ENCODE data around the gene NTN1.

The NTN1 gene

DNA sequence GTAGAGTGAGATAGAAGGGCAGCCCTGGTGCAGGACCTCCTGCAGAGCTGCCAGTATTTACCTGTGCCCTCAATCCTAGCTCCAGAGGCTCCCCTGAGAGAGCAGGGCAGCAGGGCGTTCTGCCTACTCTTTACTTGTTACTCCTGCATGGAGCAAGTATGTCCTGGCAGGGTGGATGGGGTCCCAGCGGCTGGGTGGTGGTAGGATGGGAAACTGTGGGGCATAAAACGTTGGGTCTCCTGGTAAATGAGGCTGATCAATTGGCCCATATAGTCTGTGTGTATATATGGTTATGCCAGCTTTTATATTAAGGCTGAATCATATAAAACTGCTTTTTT is 192.0 kb downstream of the NTN1 start:
- Histone ChIP-seq H3K9me3 (ENCODE audit: control insufficient read depth, low read length) (no peaks in the 10 kb centered on the region), H3K36me3 (ENCODE audit: control insufficient read depth, insufficient read depth, low read length) (no peaks in the 10 kb centered on the region), H3K4me3 (ENCODE audit: low read length) (no peak overlapping the region), H3K4me1 (ENCODE audit: control insufficient read depth, insufficient read depth, low read length) (no peaks in the 10 kb centered on the region), H3K9ac (ENCODE audit: low read length) (no peak overlapping the region), H3K27me3 (ENCODE audit: control insufficient read depth, insufficient read depth, low read length) (no peaks in the 10 kb centered on the region)

DNA sequence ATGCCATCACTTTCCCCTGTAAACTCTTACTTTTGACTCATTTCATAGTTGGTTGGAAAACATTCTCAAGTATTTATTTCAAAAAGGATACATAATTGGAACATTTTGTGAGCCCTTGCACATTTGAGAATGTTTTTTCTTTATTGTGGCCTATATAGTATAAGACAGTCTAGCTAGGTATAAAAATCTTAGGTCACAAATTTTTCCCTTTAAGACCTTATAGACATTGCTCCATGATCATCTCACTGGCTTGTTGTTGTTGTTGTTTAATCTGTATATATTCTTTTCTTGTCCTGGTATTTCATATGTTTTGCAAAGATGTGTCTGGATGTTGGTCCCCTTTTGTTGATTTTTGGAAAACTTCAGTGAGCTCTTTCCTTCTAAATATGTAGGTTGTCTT is 194.2 kb downstream of the NTN1 start:
- Histone ChIP-seq H3K4me3 (ENCODE audit: low read length) (no peak overlapping the region), H3K9me3 (ENCODE audit: control insufficient read depth, low read length) (no peaks in the 10 kb centered on the region), H3K9ac (ENCODE audit: low read length) (no peak overlapping the region), H3K36me3 (ENCODE audit: control insufficient read depth, insufficient read depth, low read length) (no peaks in the 10 kb centered on the region), H3K27me3 (ENCODE audit: control insufficient read depth, insufficient read depth, low read length) (no peaks in the 10 kb centered on the region), H3K4me1 (ENCODE audit: control insufficient read depth, insufficient read depth, low read length) (no peaks in the 10 kb centered on the region)

DNA sequence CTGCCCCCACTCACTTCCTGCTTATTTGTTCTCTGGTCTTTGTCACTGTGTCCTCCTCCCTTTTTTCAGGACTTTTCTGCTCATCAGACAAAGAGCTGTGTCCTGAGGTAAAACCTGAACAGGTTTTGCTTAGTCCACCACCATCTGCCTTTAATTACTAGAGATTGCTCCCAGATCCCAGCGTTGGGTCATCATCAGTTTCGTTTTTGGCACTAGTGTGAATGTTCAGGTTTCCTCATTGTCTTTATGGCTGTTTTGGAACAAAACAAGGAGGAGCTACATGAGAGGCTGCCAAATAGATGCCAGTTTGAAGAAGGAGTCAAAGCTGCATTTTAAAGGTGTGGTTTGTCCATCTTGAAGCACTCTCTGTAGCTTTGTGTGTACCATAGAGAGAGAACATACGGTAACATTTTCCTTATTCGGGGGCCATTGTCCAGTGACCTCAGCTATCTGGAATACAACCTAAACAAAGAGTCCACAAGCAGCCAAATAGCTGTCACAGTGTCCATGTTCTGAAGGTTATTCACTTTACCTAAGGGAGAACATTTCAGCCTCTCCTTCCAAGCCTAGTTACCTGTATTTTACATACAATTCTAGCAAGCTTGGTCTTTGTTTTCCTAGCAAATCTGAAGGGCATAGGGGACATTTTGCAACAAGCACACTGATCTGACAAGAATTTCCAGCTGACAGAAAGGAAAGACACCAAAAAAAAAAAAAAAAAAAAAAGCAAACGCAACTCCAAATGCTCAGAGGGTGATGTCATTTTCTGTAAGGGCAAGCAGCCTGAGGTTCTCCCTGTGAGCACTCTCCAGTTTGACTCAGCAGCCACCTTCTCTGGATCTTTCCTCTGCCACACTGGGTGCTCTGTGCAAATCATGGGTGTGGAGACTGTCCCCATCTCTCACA is 196.1 kb downstream of the NTN1 start:
- H3K36me3 ChIP-seq (ENCODE audit: control insufficient read depth, insufficient read depth, low read length), result no peaks in the 10 kb centered on the region
- no peak overlapping the region for H3K4me3 ChIP-seq (ENCODE audit: low read length)
- H3K9ac ChIP-seq (ENCODE audit: low read length), result no peak overlapping the region
- no peaks in the 10 kb centered on the region for H3K27me3 ChIP-seq (ENCODE audit: control insufficient read depth, insufficient read depth, low read length)
- no peaks in the 10 kb centered on the region for H3K4me1 ChIP-seq (ENCODE audit: control insufficient read depth, insufficient read depth, low read length)
- H3K9me3 ChIP-seq (ENCODE audit: control insufficient read depth, low read length), result no peaks in the 10 kb centered on the region

DNA sequence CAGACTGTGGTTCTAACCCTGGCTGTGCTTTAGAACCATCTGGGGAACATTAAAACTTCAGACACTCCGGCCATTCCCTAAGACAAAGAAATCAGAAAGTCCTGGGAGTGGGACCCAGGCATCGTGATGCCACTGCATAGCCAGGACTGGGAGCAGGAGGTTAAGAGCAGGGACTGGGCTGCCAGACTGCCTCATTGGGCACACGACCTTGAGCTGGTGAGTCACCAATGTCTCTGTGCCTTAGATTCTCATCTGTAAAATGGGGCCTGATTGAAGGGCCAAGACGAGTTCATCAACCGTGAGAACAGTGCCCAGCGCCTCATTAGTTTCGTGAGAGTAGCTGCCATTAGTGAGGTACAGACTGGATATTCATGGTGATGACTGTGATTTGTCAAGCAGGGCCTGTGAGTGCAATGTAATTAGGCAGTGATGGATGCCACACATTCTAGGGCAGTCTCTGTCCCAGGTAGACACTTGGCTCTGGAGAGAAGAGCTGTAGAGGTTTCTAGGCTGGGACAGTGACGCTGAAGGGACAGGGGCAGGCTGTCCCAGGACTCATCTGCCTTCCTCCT is 196.8 kb downstream of the NTN1 start:
- Histone ChIP-seq H3K27me3 (ENCODE audit: control insufficient read depth, insufficient read depth, low read length) (no peaks in the 10 kb centered on the region), H3K4me1 (ENCODE audit: control insufficient read depth, insufficient read depth, low read length) (no peaks in the 10 kb centered on the region), H3K9ac (ENCODE audit: low read length) (no peak overlapping the region)

DNA sequence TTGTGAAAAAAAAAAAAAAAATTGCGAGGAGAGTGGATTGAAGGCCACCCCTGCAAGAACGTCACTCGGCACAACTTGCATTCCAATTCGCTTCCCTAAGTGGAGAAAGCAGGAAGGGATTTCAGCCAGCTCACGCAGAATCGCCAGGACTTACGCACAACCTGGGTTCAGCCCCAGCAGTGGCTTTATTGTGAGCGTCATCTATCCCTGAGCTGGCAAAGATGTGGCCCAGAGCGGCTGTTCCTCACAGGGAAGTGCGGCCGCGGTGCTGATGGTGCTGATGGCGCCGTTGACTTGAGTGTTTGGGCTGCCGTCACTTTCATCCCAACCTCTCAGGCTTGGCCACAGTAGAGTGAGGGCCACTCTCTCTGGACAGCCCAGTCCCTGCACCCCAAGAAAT is 197.6 kb downstream of the NTN1 start:
- no peak overlapping the region for H3K4me3 ChIP-seq (ENCODE audit: low read length)
- H3K9ac ChIP-seq (ENCODE audit: low read length), result no peak overlapping the region
- H3K36me3 ChIP-seq (ENCODE audit: control insufficient read depth, insufficient read depth, low read length), result no peaks in the 10 kb centered on the region
- no peaks in the 10 kb centered on the region for H3K27me3 ChIP-seq (ENCODE audit: control insufficient read depth, insufficient read depth, low read length)
- H3K4me1 ChIP-seq (ENCODE audit: control insufficient read depth, insufficient read depth, low read length), result no peaks in the 10 kb centered on the region
- no peaks in the 10 kb centered on the region for H3K9me3 ChIP-seq (ENCODE audit: control insufficient read depth, low read length)

More for the DNA sequence above, 196.8 kb downstream of the NTN1 start:
- H3K4me3 ChIP-seq (ENCODE audit: low read length), result no peak overlapping the region
- H3K36me3 ChIP-seq (ENCODE audit: control insufficient read depth, insufficient read depth, low read length), result no peaks in the 10 kb centered on the region
- no peaks in the 10 kb centered on the region for H3K9me3 ChIP-seq (ENCODE audit: control insufficient read depth, low read length)

DNA sequence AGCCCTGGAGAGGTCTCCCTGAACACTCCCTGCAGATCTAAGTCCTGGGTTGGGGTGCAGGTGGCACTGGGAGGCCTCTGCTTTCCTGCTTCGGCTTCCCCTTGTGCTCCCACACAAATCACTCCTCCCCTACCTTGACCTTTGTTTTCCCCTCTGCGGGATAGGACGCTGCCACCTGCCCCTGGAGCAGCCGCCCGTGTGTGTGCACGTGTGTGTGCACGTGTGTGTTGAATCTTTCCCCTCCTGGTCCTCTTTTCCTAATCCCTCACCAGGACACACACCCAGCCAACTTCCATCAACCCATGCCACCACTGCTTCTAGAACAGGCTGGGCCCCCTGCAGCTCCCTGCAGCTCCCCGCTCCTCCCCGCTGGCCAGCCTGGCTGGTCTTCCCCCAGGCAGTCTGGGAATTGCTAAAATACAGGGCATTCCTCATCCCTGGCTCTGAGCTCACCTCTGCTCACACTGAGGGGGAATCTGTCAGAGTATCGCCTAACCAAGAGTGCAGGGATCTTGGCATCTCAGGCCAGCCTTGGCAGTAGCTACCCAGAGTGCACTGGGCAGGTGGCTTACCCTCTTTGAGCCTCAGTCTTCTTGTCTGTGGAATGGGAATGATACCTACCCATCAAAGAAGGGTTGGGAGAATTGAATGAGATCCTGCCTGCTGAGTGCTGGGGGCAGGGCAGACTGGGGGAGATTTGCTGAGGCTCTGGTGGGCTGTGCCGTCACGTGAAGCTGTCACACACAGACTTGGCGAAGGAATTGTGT is 198.5 kb downstream of the NTN1 start:
- H3K27me3 ChIP-seq (ENCODE audit: control insufficient read depth, insufficient read depth, low read length), result no peaks in the 10 kb centered on the region
- no peak overlapping the region for H3K4me3 ChIP-seq (ENCODE audit: low read length)
- H3K36me3 ChIP-seq (ENCODE audit: control insufficient read depth, insufficient read depth, low read length), result no peaks in the 10 kb centered on the region
- H3K9me3 ChIP-seq (ENCODE audit: control insufficient read depth, low read length), result no peaks in the 10 kb centered on the region
- no peak overlapping the region for H3K9ac ChIP-seq (ENCODE audit: low read length)
- no peaks in the 10 kb centered on the region for H3K4me1 ChIP-seq (ENCODE audit: control insufficient read depth, insufficient read depth, low read length)

DNA sequence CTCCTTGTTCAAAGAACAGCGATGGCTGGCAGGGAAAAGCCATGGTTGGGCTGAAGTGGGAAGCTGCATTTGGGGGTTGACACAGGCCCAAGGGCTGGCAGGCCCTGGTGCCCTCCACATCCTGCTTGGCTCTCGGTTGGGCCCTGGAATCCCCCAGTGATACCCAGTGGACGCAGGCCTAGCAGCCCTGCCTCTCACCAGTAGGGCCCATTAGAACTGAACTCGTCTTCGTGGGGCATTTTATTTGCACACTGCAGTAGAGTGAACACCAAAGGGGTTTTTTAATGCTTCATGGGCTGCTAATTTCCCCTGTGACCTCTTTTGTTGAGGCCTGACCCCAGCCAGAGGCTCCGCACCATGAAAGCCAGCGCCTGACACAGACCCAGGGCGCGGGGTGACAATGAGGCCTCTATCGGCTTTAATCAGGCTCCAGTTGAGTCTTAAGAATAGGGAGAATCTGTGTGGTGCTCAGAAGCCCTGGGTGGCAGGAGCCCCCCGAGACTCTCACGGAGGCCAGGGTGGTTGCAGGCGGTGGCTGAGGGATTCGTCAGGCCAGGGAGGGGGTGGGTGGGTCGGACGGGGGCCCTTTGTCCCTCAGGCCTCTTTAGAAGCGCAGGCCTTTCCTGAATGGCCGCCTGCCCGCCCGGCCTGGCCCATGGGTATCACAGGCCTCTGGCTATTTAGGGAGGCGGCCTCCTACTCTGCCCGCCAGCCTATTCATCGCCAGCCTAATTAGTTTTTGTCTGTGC is 199.3 kb downstream of the NTN1 start:
- H3K27me3 ChIP-seq (ENCODE audit: control insufficient read depth, insufficient read depth, low read length), result no peaks in the 10 kb centered on the region
- H3K4me1 ChIP-seq (ENCODE audit: control insufficient read depth, insufficient read depth, low read length), result no peaks in the 10 kb centered on the region
- no peaks in the 10 kb centered on the region for H3K9me3 ChIP-seq (ENCODE audit: control insufficient read depth, low read length)
- H3K4me3 ChIP-seq (ENCODE audit: low read length), result no peak overlapping the region
- H3K9ac ChIP-seq (ENCODE audit: low read length), result no peak overlapping the region
- H3K36me3 ChIP-seq (ENCODE audit: control insufficient read depth, insufficient read depth, low read length), result no peaks in the 10 kb centered on the region

DNA sequence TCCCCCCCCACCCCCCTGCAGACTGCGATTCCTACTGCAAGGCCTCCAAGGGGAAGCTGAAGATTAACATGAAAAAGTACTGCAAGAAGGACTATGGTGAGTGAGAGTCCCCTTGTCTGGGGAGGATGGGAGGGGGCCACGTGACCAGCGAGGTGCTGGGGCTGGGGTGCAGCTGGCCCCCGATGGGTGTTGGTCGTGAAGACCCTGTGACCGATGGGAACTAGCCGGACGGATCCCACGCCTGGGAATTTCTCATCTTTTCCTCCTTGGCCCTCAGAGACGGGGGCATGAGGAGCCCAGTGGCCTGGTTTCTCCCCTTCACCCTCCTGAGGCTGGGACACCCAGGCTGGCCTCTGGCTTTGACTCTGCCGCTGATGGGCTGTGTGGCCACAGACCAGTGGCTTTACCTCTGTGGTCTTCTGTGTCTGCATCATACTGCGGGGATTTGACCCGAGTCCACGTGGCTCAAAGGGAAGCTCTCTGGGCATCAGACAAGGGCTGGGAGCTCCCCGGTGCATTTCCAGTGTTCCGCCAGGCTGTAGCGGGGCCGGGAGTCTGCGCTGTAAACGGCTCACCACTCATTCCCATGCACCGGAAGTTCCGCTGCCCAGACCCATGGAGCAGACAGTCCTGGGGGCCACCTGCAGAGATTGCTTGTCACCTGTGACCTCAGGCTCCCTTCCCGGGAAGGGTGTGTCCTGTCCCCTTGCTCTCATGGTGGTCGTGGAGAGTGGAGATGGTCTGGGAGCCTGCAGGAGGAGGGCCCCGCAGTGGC is 200.0 kb downstream of the NTN1 start:
- no peaks in the 10 kb centered on the region for H3K9me3 ChIP-seq (ENCODE audit: control insufficient read depth, low read length)
- H3K4me1 ChIP-seq (ENCODE audit: control insufficient read depth, insufficient read depth, low read length), result no peaks in the 10 kb centered on the region
- no peaks in the 10 kb centered on the region for H3K27me3 ChIP-seq (ENCODE audit: control insufficient read depth, insufficient read depth, low read length)
- no peaks in the 10 kb centered on the region for H3K36me3 ChIP-seq (ENCODE audit: control insufficient read depth, insufficient read depth, low read length)
- H3K9ac ChIP-seq (ENCODE audit: low read length), result no peak overlapping the region
- no peak overlapping the region for H3K4me3 ChIP-seq (ENCODE audit: low read length)

DNA sequence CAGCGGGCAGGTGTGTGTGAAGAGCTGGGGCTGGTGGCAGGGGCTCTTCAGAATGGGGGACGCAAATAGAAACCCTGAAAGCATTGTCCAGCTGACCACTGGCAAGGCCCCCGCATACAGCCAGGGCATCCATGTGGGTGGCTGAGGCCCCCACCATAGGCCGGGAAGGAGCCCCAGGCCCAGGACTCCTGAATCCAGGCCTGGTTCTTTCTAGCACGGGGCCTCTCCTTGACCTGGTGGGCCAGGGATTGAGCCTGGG is 200.5 kb downstream of the NTN1 start:
- Histone ChIP-seq H3K36me3 (ENCODE audit: control insufficient read depth, insufficient read depth, low read length) (no peaks in the 10 kb centered on the region), H3K4me1 (ENCODE audit: control insufficient read depth, insufficient read depth, low read length) (no peaks in the 10 kb centered on the region), H3K9ac (ENCODE audit: low read length) (no peak overlapping the region), H3K27me3 (ENCODE audit: control insufficient read depth, insufficient read depth, low read length) (no peaks in the 10 kb centered on the region), H3K9me3 (ENCODE audit: control insufficient read depth, low read length) (no peaks in the 10 kb centered on the region), H3K4me3 (ENCODE audit: low read length) (no peak overlapping the region)

DNA sequence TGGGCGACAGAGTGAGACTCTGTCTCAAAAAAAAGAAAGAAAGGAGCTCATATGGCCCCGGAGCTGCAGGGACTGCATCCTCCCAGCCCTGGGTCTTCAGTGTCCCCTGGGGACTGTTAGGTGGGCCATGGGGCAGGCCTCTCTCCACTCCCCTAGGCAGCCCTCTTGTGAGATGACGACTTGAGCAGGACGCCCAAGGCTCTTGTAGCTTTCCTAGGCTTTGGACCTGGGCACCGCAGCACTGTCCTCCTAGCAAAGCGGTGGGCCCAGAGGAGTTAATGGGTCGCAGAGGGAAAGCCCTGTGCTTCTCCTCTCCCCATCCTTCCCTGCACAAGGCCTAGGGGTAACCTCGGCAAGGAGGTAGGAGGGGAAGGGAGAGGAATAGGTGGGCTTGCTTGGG is 202.2 kb downstream of the NTN1 start:
- no peak overlapping the region for H3K4me3 ChIP-seq (ENCODE audit: low read length)
- no peaks in the 10 kb centered on the region for H3K36me3 ChIP-seq (ENCODE audit: control insufficient read depth, insufficient read depth, low read length)
- no peak overlapping the region for H3K9ac ChIP-seq (ENCODE audit: low read length)
- H3K9me3 ChIP-seq (ENCODE audit: control insufficient read depth, low read length), result no peaks in the 10 kb centered on the region
- no peaks in the 10 kb centered on the region for H3K27me3 ChIP-seq (ENCODE audit: control insufficient read depth, insufficient read depth, low read length)
- no peaks in the 10 kb centered on the region for H3K4me1 ChIP-seq (ENCODE audit: control insufficient read depth, insufficient read depth, low read length)

DNA sequence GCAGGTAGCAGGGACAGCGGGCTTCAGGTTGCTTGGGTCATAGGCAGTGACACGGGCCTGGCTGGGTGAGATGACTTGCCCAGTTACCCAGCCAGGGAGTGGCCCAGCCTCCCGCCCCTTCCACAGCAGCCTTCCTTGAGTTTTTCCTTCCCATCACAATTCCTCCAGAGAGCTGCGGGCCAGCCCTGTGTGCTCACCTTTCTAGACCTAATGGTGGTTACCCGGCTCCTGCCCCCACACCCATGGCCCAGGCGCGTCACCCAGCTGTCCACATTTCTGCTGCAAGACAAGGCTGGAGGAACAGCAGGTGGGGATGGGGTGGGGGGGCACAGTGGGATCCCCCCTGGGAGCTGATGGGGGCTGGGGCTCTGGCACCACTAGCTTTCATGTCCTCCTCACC is 203.2 kb downstream of the NTN1 start:
- Histone ChIP-seq H3K4me3 (ENCODE audit: low read length) (no peak overlapping the region), H3K9ac (ENCODE audit: low read length) (no peak overlapping the region), H3K27me3 (ENCODE audit: control insufficient read depth, insufficient read depth, low read length) (no peaks in the 10 kb centered on the region), H3K36me3 (ENCODE audit: control insufficient read depth, insufficient read depth, low read length) (no peaks in the 10 kb centered on the region), H3K4me1 (ENCODE audit: control insufficient read depth, insufficient read depth, low read length) (no peaks in the 10 kb centered on the region), H3K9me3 (ENCODE audit: control insufficient read depth, low read length) (no peaks in the 10 kb centered on the region)

All from mucosa of stomach (tissue), 1 donor.